Chondrocyte (in vitro differentiated cells): ENCODE data around the gene ZBTB25. TPM values are rescaled to one million over a fixed set of nuclear protein-coding genes. Genes with fewer than 3 reads are reported as not detected.

Experiments
- DNase-seq: peaks from one replicate; pipeline ENCODE4 v3.0.0; 2021; ENCODE audit warnings: mixed read lengths, low spot score
- H3K27ac Mint-ChIP-seq: one replicate; pipeline ENCODE4 v1.8.0; 2021; ENCODE audit warnings: mild to moderate bottlenecking, moderate library complexity, mixed read lengths; ENCODE audit not compliant: unreplicated experiment
- H3K27me3 Mint-ChIP-seq: 2 replicates; pipeline ENCODE4 v1.8.0; 2021; ENCODE audit warnings: low read depth, mixed read lengths
- H3K36me3 Mint-ChIP-seq: 2 replicates; pipeline ENCODE4 v1.8.0; 2021; ENCODE audit warnings: low read depth, mixed read lengths
- H3K4me1 Mint-ChIP-seq: 2 replicates; pipeline ENCODE4 v1.8.0; 2021; ENCODE audit warnings: low read depth, mild to moderate bottlenecking, mixed read lengths
- H3K4me3 Mint-ChIP-seq: one replicate; pipeline ENCODE4 v1.8.0; 2021; ENCODE audit warnings: mild to moderate bottlenecking, moderate library complexity, mixed read lengths; ENCODE audit not compliant: unreplicated experiment
- H3K9me3 Mint-ChIP-seq: 2 replicates; pipeline ENCODE4 v1.8.0; 2021; ENCODE audit warnings: low read depth, mixed read lengths
- CTCF ChIP-seq: fragments of 200-600 bp; sonication (generic); IDR thresholded peaks from 2 replicates; pipeline ENCODE4 v1.5.0; 2021; ENCODE audit warnings: antibody characterized with exemption, mild to moderate bottlenecking, moderate library complexity
- total RNA-seq: library from RNA; stranded (reverse); gene quantifications from 3 replicates; pipeline ENCODE4 v1.2.1, GENCODE V29; 2021

ZBTB25 gene
- total RNA-seq, 1 donor from 2014 or later = 9.7 TPM

- no peaks in the 10 kb centered on the region for H3K27me3 Mint-ChIP-seq
- no peaks in the 10 kb centered on the region for H3K9me3 Mint-ChIP-seq
- no peak overlapping the region for H3K4me3 Mint-ChIP-seq
- no peak for DNase-seq
- H3K27ac Mint-ChIP-seq = no peak overlapping the region
- TF ChIP-seq CTCF = no peak
- H3K4me1 Mint-ChIP-seq = peaks cover 2% of the 10 kb centered on the region
- no peaks in the 10 kb centered on the region for H3K36me3 Mint-ChIP-seq
Observed at GRCh38 chr14:64474698-64475097, 28.9 kb downstream of the ZBTB25 start.

GRCh38 chr14:64474041-64474440 is 29.6 kb downstream of the ZBTB25 start:
- Mint-ChIP-seq H3K36me3 (no peaks in the 10 kb centered on the region), H3K27ac (no peak overlapping the region), H3K27me3 (no peaks in the 10 kb centered on the region), H3K9me3 (no peaks in the 10 kb centered on the region), H3K4me1 (peaks cover 2% of the 10 kb centered on the region), H3K4me3 (no peak overlapping the region)
- TF ChIP-seq CTCF = no peak
- no peak for DNase-seq

- Mint-ChIP-seq H3K36me3 (no peaks in the 10 kb centered on the region), H3K27me3 (no peaks in the 10 kb centered on the region), H3K9me3 (no peaks in the 10 kb centered on the region), H3K27ac (no peak overlapping the region), H3K4me1 (peaks cover 14% of the 10 kb centered on the region), H3K4me3 (no peak overlapping the region)
- TF ChIP-seq CTCF = no peak
- no peak for DNase-seq
Observed at GRCh38 chr14:64468451-64468850, 35.2 kb downstream of the ZBTB25 start.

GRCh38 chr14:64467566-64467965 is 36.1 kb downstream of the ZBTB25 start:
- TF ChIP-seq CTCF = no peak
- Mint-ChIP-seq H3K36me3 (no peaks in the 10 kb centered on the region), H3K9me3 (no peaks in the 10 kb centered on the region), H3K27me3 (no peaks in the 10 kb centered on the region), H3K27ac (no peak overlapping the region), H3K4me1 (peaks cover 14% of the 10 kb centered on the region), H3K4me3 (no peak overlapping the region)
- DNase-seq = no peak

GRCh38 chr14:64467101-64467500 is 36.5 kb downstream of the ZBTB25 start:
- no peaks in the 10 kb centered on the region for H3K27me3 Mint-ChIP-seq
- DNase-seq = no peak
- H3K4me3 Mint-ChIP-seq = no peak overlapping the region
- TF ChIP-seq CTCF = no peak
- no peaks in the 10 kb centered on the region for H3K36me3 Mint-ChIP-seq
- H3K27ac Mint-ChIP-seq = no peak overlapping the region
- H3K4me1 Mint-ChIP-seq = peaks cover 14% of the 10 kb centered on the region
- no peaks in the 10 kb centered on the region for H3K9me3 Mint-ChIP-seq
